Measurements from ENCODE around the gene ASXL1.
A peak's percentile ranks its signal among the peaks of the same experiment; 100 is the strongest.

GRCh38 chr20:32354592-32355416, 3.3 kb upstream of the ASXL1 start:
- TF ChIP-seq, protein P1, sequence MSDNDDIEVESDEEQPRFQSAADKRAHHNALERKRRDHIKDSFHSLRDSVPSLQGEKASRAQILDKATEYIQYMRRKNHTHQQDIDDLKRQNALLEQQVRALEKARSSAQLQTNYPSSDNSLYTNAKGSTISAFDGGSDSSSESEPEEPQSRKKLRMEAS (IDR thresholded peaks at IDR 0.05): peak; percentile 37; the same call in 1 of the 2 replicates
- TF ChIP-seq CTCF (IDR thresholded peaks at IDR 0.05) (no peak), RNF2 (IDR thresholded peaks at IDR 0.05; ENCODE audit: borderline replicate concordance, low read depth) (no peak), ESRRA (IDR thresholded peaks at IDR 0.05; ENCODE audit: borderline replicate concordance, low read length) (no peak), CBX2 (IDR thresholded peaks at IDR 0.05; ENCODE audit: borderline replicate concordance, low read depth) (no peak), BHLHE40 (IDR thresholded peaks at IDR 0.05; ENCODE audit: low read depth, low read length) (no peak), POLR2A (IDR thresholded peaks at IDR 0.05; ENCODE audit: low read length) (no peak), EP300 (IDR thresholded peaks at IDR 0.05) (no peak), MYC (IDR thresholded peaks at IDR 0.05; ENCODE audit: borderline replicate concordance, low read length) (no peak), RCOR1 (IDR thresholded peaks at IDR 0.05; ENCODE audit: low read depth, low read length) (no peak), MAZ (IDR thresholded peaks at IDR 0.05; ENCODE audit: borderline replicate concordance, low read depth, low read length) (no peak), JUNB (IDR thresholded peaks at IDR 0.05) (peak; percentile 42; the same call in 1 of the 2 replicates)
